Astrocyte (in vitro differentiated cells and primary cell): ENCODE data around the gene NFIA. TPM values are rescaled to one million over a fixed set of nuclear protein-coding genes. Genes with fewer than 3 reads are reported as not detected.

Experiments used
- DNase-seq: peaks from one replicate; pipeline ENCODE4 v3.0.0-alpha.2; 2010; ENCODE audit warnings: low read depth
- FAIRE-seq: peaks from 2 replicates; lab custom pipeline; 2011; peaks lifted over from hg19 to GRCh38; lab: Jason Lieb, UNC
- H2AFZ ChIP-seq: 2 replicates; pipeline ENCODE4 v1.6.0; 2012; ENCODE audit warnings: low read depth, low read length, inconsistent platforms
- H3K27ac ChIP-seq: 2 replicates; pipeline ENCODE4 v1.5.1; 2011; ENCODE audit warnings: low read depth, low read length, inconsistent platforms
- H3K27me3 ChIP-seq: 2 replicates; pipeline ENCODE4 v1.6.0; 2011; ENCODE audit warnings: low read length, inconsistent platforms; ENCODE audit not compliant: insufficient read depth
- H3K36me3 ChIP-seq: 2 replicates; pipeline ENCODE4 v1.5.1; 2011; ENCODE audit warnings: low read length, inconsistent platforms; ENCODE audit not compliant: insufficient read depth
- H3K4me1 ChIP-seq: 2 replicates; pipeline ENCODE4 v1.5.1; 2011; ENCODE audit warnings: low read length, inconsistent platforms; ENCODE audit not compliant: insufficient read depth
- H3K4me2 ChIP-seq: 2 replicates; pipeline ENCODE4 v1.6.0; 2012; ENCODE audit warnings: low read length, inconsistent platforms
- H3K4me3 ChIP-seq: 2 replicates; pipeline ENCODE4 v1.5.1; 2011; ENCODE audit warnings: low read depth, mild to moderate bottlenecking, low read length, inconsistent platforms; ENCODE audit not compliant: insufficient read depth
- H3K79me2 ChIP-seq: 2 replicates; pipeline ENCODE4 v1.6.0; 2012; ENCODE audit warnings: mild to moderate bottlenecking, low read length, inconsistent platforms; ENCODE audit not compliant: insufficient read depth
- H3K9ac ChIP-seq: 2 replicates; pipeline ENCODE4 v1.6.0; 2012; ENCODE audit warnings: mild to moderate bottlenecking, low read length, inconsistent platforms
- H3K9me3 ChIP-seq: 2 replicates; pipeline ENCODE4 v1.5.1; 2012; ENCODE audit warnings: low read depth, mild to moderate bottlenecking, low read length, inconsistent platforms; ENCODE audit not compliant: insufficient read depth
- H4K20me1 ChIP-seq: 2 replicates; pipeline ENCODE4 v1.6.0; 2012; ENCODE audit warnings: low read length, inconsistent platforms; ENCODE audit not compliant: insufficient read depth
- H3K27ac Mint-ChIP-seq: one replicate; pipeline ENCODE4 v1.8.0; 2021; ENCODE audit warnings: mild to moderate bottlenecking, mixed read lengths; ENCODE audit not compliant: unreplicated experiment
- H3K27me3 Mint-ChIP-seq: one replicate; pipeline ENCODE4 v1.8.0; 2021; ENCODE audit warnings: low read depth, mixed read lengths; ENCODE audit not compliant: unreplicated experiment
- H3K36me3 Mint-ChIP-seq: one replicate; pipeline ENCODE4 v1.8.0; 2021; ENCODE audit warnings: low read depth, mixed read lengths; ENCODE audit not compliant: unreplicated experiment
- H3K4me1 Mint-ChIP-seq: one replicate; pipeline ENCODE4 v1.8.0; 2021; ENCODE audit warnings: low read depth, mixed read lengths; ENCODE audit not compliant: unreplicated experiment
- H3K4me3 Mint-ChIP-seq: one replicate; pipeline ENCODE4 v1.8.0; 2021; ENCODE audit warnings: mild to moderate bottlenecking, moderate library complexity, mixed read lengths; ENCODE audit not compliant: unreplicated experiment
- H3K9me3 Mint-ChIP-seq: one replicate; pipeline ENCODE4 v1.8.0; 2021; ENCODE audit warnings: mild to moderate bottlenecking, mixed read lengths; ENCODE audit not compliant: unreplicated experiment
- EZH2 ChIP-seq: IDR thresholded peaks from 2 replicates; pipeline ENCODE4 v1.6.1; 2012; ENCODE audit warnings: mild to moderate bottlenecking, low read length, inconsistent platforms; ENCODE audit not compliant: insufficient read depth
- total RNA-seq: library from RNA; stranded (reverse); gene quantifications from 2 replicates; pipeline ENCODE4 v1.2.1, GENCODE V29; 2021
- TF ChIP-seq, protein P1 (sequence below): IDR thresholded peaks from 2 replicates; pipeline ENCODE4 v1.5.1; 2011; ENCODE audit warnings: low read depth, mild to moderate bottlenecking, inconsistent platforms, low read length, moderate library complexity; ENCODE audit not compliant: insufficient read depth

NFIA gene
- total RNA-seq, 1 donor from 2014 or later, result 4.6 TPM

GRCh38 chr1:61273167-61273705 lies 190.9 kb downstream of the NFIA start:
- DNase-seq, result no peak
- Mint-ChIP-seq H3K36me3 (no peaks in the 10 kb centered on the region), H3K4me3 (no peak overlapping the region), H3K9me3 (no peaks in the 10 kb centered on the region), H3K27me3 (peaks cover 4% of the 10 kb centered on the region), H3K4me1 (peaks cover 3% of the 10 kb centered on the region), H3K27ac (no peak overlapping the region)
- no peak for FAIRE-seq
- no peaks in the 10 kb centered on the region for H4K20me1 ChIP-seq
- no peak overlapping the region for H2AFZ ChIP-seq
- no peak overlapping the region for H3K4me2 ChIP-seq
- no peak overlapping the region for H3K27ac ChIP-seq
- H3K9ac ChIP-seq, result no peak overlapping the region
- TF ChIP-seq, protein P1, sequence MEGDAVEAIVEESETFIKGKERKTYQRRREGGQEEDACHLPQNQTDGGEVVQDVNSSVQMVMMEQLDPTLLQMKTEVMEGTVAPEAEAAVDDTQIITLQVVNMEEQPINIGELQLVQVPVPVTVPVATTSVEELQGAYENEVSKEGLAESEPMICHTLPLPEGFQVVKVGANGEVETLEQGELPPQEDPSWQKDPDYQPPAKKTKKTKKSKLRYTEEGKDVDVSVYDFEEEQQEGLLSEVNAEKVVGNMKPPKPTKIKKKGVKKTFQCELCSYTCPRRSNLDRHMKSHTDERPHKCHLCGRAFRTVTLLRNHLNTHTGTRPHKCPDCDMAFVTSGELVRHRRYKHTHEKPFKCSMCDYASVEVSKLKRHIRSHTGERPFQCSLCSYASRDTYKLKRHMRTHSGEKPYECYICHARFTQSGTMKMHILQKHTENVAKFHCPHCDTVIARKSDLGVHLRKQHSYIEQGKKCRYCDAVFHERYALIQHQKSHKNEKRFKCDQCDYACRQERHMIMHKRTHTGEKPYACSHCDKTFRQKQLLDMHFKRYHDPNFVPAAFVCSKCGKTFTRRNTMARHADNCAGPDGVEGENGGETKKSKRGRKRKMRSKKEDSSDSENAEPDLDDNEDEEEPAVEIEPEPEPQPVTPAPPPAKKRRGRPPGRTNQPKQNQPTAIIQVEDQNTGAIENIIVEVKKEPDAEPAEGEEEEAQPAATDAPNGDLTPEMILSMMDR, result no peak
- no peak for TF ChIP-seq EZH2
- H3K4me1 ChIP-seq, result no peaks in the 10 kb centered on the region
- H3K79me2 ChIP-seq, result no peaks in the 10 kb centered on the region
- H3K4me3 ChIP-seq, result no peak overlapping the region
- H3K36me3 ChIP-seq, result no peaks in the 10 kb centered on the region
- peaks cover 5% of the 10 kb centered on the region for H3K27me3 ChIP-seq
- H3K9me3 ChIP-seq, result no peaks in the 10 kb centered on the region

DNA sequence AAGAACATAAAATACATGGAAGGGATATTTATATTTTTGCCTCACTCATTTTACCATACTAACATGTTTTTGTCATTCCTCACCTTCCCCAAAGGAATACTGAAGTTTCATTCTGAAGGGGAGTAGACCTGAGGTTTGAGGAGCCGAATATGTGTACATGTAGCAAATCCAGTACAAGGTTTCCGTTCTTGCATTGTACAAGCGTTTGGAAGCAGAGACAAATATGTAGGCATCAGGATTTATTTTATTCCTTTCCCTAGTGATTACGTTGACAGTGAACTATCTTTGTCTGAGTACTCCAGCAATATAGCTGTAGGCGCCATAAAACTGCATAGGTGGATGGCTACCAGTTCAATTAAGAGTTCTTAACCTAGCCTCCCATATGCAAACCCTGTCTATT lies 191.5 kb downstream of the NFIA start:
- H3K27ac Mint-ChIP-seq, result no peak overlapping the region

DNA sequence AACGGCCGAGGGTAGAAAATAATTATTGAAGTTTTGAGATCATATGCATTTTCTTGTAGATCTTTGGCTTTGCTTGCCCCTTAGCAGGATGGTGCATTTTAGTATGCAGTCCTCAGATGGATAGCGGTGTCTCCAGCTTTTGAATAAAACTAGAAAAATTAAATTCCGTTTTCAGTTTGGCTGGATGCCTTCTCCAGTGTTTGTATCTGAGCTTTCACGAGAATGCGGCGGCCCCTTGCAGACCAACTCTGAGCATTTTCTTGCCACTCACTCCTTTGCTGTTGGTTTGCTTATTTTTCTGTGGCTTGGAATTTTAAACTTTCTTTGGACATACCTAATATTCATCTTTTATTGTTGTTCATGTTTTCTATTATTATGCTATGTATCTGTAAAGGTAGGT lies 192.6 kb downstream of the NFIA start:
- no peaks in the 10 kb centered on the region for H4K20me1 ChIP-seq
- Mint-ChIP-seq H3K9me3 (no peaks in the 10 kb centered on the region), H3K27me3 (peaks cover 4% of the 10 kb centered on the region), H3K27ac (no peak overlapping the region), H3K4me3 (no peak overlapping the region), H3K36me3 (no peaks in the 10 kb centered on the region), H3K4me1 (peaks cover 3% of the 10 kb centered on the region)
- H3K27ac ChIP-seq, result no peak overlapping the region
- H3K4me2 ChIP-seq, result no peak overlapping the region
- no peaks in the 10 kb centered on the region for H3K4me1 ChIP-seq
- no peaks in the 10 kb centered on the region for H3K36me3 ChIP-seq
- H2AFZ ChIP-seq, result no peak overlapping the region
- no peak overlapping the region for H3K9ac ChIP-seq
- H3K27me3 ChIP-seq, result peaks cover 5% of the 10 kb centered on the region
- no peaks in the 10 kb centered on the region for H3K9me3 ChIP-seq
- FAIRE-seq, result no peak
- TF ChIP-seq, protein P1, result no peak
- no peak for TF ChIP-seq EZH2
- no peak overlapping the region for H3K4me3 ChIP-seq
- DNase-seq, result no peak
- no peaks in the 10 kb centered on the region for H3K79me2 ChIP-seq

More for the DNA sequence above, 191.5 kb downstream of the NFIA start:
- Histone ChIP-seq H2AFZ (no peak overlapping the region), H3K27me3 (peaks cover 5% of the 10 kb centered on the region), H3K27ac (no peak overlapping the region), H3K36me3 (no peaks in the 10 kb centered on the region), H4K20me1 (no peaks in the 10 kb centered on the region), H3K4me2 (no peak overlapping the region), H3K4me1 (no peaks in the 10 kb centered on the region), H3K9ac (no peak overlapping the region), H3K9me3 (no peaks in the 10 kb centered on the region), H3K79me2 (no peaks in the 10 kb centered on the region), H3K4me3 (no peak overlapping the region)
- Mint-ChIP-seq H3K9me3 (no peaks in the 10 kb centered on the region), H3K27me3 (peaks cover 4% of the 10 kb centered on the region), H3K4me3 (no peak overlapping the region), H3K4me1 (peaks cover 3% of the 10 kb centered on the region), H3K36me3 (no peaks in the 10 kb centered on the region)
- FAIRE-seq (no peak), DNase-seq (no peak)
- TF ChIP-seq, protein P1, result no peak
- no peak for TF ChIP-seq EZH2
